Dermis lymphatic vessel endothelial cell (primary cell): Measurements from ENCODE around the gene EGR4. TPM values are rescaled to one million over a fixed set of nuclear protein-coding genes. Genes with fewer than 3 reads are reported as not detected.

ENCODE experiments used
- total RNA-seq: library from RNA; depleted of rRNA; stranded (reverse); fragments of >200 nt; gene quantifications from 2 replicates; pipeline ENCODE4 v1.2.1, GENCODE V29; 2014

The EGR4 gene
- total RNA-seq, result under 0.01 TPM in 1 of 2 replicates, not detected in the other

GRCh38 chr2:73293534-73294171, at the start of gene EGR4:
Gene EGR4, minus strand, starts transcription at chr2:73293548. Its CDS starts 231 bp downstream, at chr2:73293317.

GRCh38 chr2:73284296-73285158, 8.8 kb downstream of the EGR4 start, which contains the start of gene FBXO41:
Gene FBXO41, minus strand, starts transcription at chr2:73284478. Its CDS starts 14,848 bp downstream, at chr2:73269630.

Other genes starting within 250 kb of the EGR4 start
- gene SFXN5, start 221.8 kb downstream of the EGR4 start, total RNA-seq, result 10.5 and 11.1 TPM in 2 replicates
- gene RAB11FIP5, start 180.6 kb downstream of the EGR4 start, total RNA-seq, result 56.0 and 79.7 TPM in 2 replicates
- not detected in 2 replicates for gene NOTO, start 91.0 kb downstream of the EGR4 start, total RNA-seq
- 9.4 and 13.8 TPM in 2 replicates for gene SMYD5, start 79.3 kb downstream of the EGR4 start, total RNA-seq
- gene PRADC1, start 60.3 kb downstream of the EGR4 start, total RNA-seq, result 17.7 and 28.6 TPM in 2 replicates
- gene CCT7, start 59.2 kb downstream of the EGR4 start, total RNA-seq, result 259 and 307 TPM in 2 replicates
- under 0.01 and 0.09 TPM in 2 replicates for gene FBXO41, start 9.1 kb downstream of the EGR4 start, total RNA-seq
- 4.4 and 7.1 TPM in 2 replicates for gene ALMS1, start 92.3 kb upstream of the EGR4 start, total RNA-seq